NT2/D1 (cell line): ENCODE data around the gene LINGO1.

ENCODE experiments used
- SUZ12 ChIP-seq: IDR thresholded peaks from 2 replicates; pipeline ENCODE4 v1.6.1; 2011; ENCODE audit not compliant: insufficient read length, insufficient read depth; ENCODE audit errors: extremely low read depth
- YY1 ChIP-seq: IDR thresholded peaks from 2 replicates; pipeline ENCODE4 v1.6.1; 2011; ENCODE audit not compliant: insufficient read length, insufficient read depth
- ZNF274 ChIP-seq: IDR thresholded peaks from 2 replicates; pipeline ENCODE4 v1.6.1; 2011; ENCODE audit warnings: mild to moderate bottlenecking, low read depth, low read length

GRCh38 chr15:77615472-77615871 lies 17.2 kb downstream of the LINGO1 start:
- TF ChIP-seq ZNF274, result no peak
- TF ChIP-seq SUZ12, result no peak
- no peak for TF ChIP-seq YY1
